ENCODE data around the gene TRIM5. TPM values are rescaled to one million over a fixed set of nuclear protein-coding genes. Genes with fewer than 3 reads are reported as not detected.

Gene TRIM5
- total RNA-seq, 1 experiment from 2014 or later, result 21.5 TPM

- Histone ChIP-seq H4K91ac (ENCODE audit: insufficient read length, low read depth, low read length) (no peak overlapping the region), H3K79me1 (ENCODE audit: insufficient read depth, low read depth, low read length, poor library complexity, severe bottlenecking) (no peaks in the 10 kb centered on the region), H3K23ac (ENCODE audit: insufficient read length, low read depth, low read length) (no peak overlapping the region), H4K8ac (replicated peaks; ENCODE audit: insufficient read length, low read depth, low read length) (no peak overlapping the region), H3K23me2 (ENCODE audit: insufficient read length, low read depth, low read length, poor library complexity, severe bottlenecking) (no peaks in the 10 kb centered on the region), H3K79me2 (ENCODE audit: insufficient read depth, low read length) (no peaks in the 10 kb centered on the region), H2BK20ac (ENCODE audit: low read depth, low read length, poor library complexity, severe bottlenecking) (no peak overlapping the region), H4K20me1 (ENCODE audit: control insufficient read depth, insufficient read depth, insufficient read length) (no peaks in the 10 kb centered on the region), H2BK12ac (ENCODE audit: insufficient read length, low read depth, low read length) (no peak overlapping the region), H3K4ac (ENCODE audit: low read depth, low read length) (no peak overlapping the region), H3K27me3 (ENCODE audit: insufficient read depth, low read length) (no peaks in the 10 kb centered on the region), H2BK120ac (ENCODE audit: low read depth, low read length, poor library complexity, severe bottlenecking) (no peak overlapping the region), H3T11ph (ENCODE audit: low read length) (no peak overlapping the region), H2BK15ac (ENCODE audit: low read depth, low read length) (no peak overlapping the region), H3K27ac (ENCODE audit: insufficient read length, low read depth, low read length) (no peak overlapping the region), H3K9ac (ENCODE audit: extremely low read depth, insufficient read length, low read length) (no peak overlapping the region), H3K56ac (ENCODE audit: insufficient read length, low read depth, low read length) (no peak overlapping the region), H2AK5ac (ENCODE audit: insufficient read length, low read length) (no peak overlapping the region), H3K9me3 (ENCODE audit: control insufficient read depth, low read depth, low read length) (no peaks in the 10 kb centered on the region), H3K14ac (ENCODE audit: insufficient read depth, low read length) (no peak overlapping the region), H3K4me1 (ENCODE audit: insufficient read depth, low read length) (no peaks in the 10 kb centered on the region), H2BK5ac (ENCODE audit: insufficient read length, low read length) (no peak overlapping the region), H2AFZ (ENCODE audit: low read length) (no peak overlapping the region), H3K18ac (ENCODE audit: insufficient read length, low read depth, low read length) (no peak overlapping the region), H4K5ac (ENCODE audit: insufficient read length, low read depth, low read length) (no peak overlapping the region), H3K4me2 (ENCODE audit: insufficient read depth, insufficient read length, low read length) (no peak overlapping the region)
- TF ChIP-seq CTCF (conservative IDR thresholded peaks at IDR 0.05), result no peak
- Mint-ChIP-seq H3K36me3 (ENCODE audit: insufficient read depth in 1 of 3, low read depth in 3 of 3) (peaks cover 25 to 55% (median 31%) of the 10 kb centered on the region in 3 experiments), H3K4me1 (no peaks in the 10 kb centered on the region), H3K9me3 (peaks cover 0 to 3% of the 10 kb centered on the region in 2 experiments; a peak in 2 of 5 replicates), H3K4me3 (no peak overlapping the region), H3K27me3 (ENCODE audit: low read depth) (no peaks in the 10 kb centered on the region), H3K27ac (no peak overlapping the region; a peak in 1 of 7 replicates)
- no CpG with 5 or more reads among the region's 4 CpGs for WGBS (ENCODE audit: extremely low coverage, insufficient read length, low lambda C conversion rate)
- DNase-seq, result no peak
Measured at GRCh38 chr11:5674391-5674790, 10.5 kb downstream of the TRIM5 start.
